Stimulated activated CD8-positive, alpha-beta memory T cell treated with anti-CD3 and anti-CD28 coated beads, Interleukin-7, amount 100 ng/mL, for 1 hour (primary cell): Measurements from ENCODE around the gene KAZALD1.

Experiments used
- DNase-seq, 2 donors: peaks; one replicate each; pipeline ENCODE4 v3.0.0-alpha.2; 2020; ENCODE audit warnings: low read depth in 2 of 2

Gene KAZALD1

GRCh38 chr10:101047961-101048892 is 13.6 kb upstream of the KAZALD1 start:
- no peak for DNase-seq

GRCh38 chr10:101050208-101051069 is 11.3 kb upstream of the KAZALD1 start:
- peak; percentile 53 to 66 for DNase-seq

DNA sequence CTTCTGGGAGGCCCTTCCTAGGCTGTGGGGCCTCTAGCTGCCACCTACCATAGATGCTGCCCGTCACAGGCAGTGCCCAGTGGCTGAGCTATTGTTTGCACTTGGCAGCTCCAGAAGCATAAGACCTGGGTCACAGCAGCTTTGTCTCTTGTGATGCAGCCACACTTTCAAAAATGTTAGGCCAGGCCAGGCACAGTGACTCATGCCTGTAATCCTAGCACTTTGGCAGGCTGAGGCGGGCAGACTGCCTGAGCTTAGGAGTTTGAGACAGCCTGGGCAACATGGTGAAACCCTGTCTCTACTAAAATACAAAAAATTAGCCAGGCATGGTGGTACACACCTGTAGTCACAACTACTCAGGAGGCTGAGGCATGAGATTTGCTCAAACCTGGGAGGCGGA is 9.5 kb upstream of the KAZALD1 start:
- no peak for DNase-seq

- DNase-seq, result no peak
These were observed 8.3 kb upstream of the KAZALD1 start for GRCh38 chr10:101053516-101053915.

DNA sequence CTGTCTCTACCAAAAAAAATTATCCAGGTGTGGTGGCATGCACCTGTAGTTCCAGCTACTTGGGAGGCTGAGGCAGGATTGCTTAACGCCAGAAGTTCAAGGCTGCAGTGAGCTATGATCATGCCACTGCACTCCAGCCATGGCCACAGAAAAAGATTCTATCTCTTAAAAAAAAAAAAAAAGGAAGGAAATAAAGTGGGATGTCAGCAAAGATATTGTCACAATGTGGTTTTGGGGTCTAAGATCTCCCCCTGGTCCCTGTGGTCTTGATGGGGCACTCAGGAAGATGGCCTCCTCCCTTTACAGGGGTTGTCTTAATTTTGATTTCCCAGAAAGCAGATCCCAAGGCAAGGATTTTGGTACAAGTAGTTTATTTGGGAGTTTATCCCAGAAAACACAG is 7.4 kb upstream of the KAZALD1 start:
- no peak for DNase-seq

GRCh38 chr10:101054876-101055275 is 6.9 kb upstream of the KAZALD1 start:
- DNase-seq, result no peak

GRCh38 chr10:101055411-101055810 is 6.4 kb upstream of the KAZALD1 start:
- DNase-seq, result no peak

DNA sequence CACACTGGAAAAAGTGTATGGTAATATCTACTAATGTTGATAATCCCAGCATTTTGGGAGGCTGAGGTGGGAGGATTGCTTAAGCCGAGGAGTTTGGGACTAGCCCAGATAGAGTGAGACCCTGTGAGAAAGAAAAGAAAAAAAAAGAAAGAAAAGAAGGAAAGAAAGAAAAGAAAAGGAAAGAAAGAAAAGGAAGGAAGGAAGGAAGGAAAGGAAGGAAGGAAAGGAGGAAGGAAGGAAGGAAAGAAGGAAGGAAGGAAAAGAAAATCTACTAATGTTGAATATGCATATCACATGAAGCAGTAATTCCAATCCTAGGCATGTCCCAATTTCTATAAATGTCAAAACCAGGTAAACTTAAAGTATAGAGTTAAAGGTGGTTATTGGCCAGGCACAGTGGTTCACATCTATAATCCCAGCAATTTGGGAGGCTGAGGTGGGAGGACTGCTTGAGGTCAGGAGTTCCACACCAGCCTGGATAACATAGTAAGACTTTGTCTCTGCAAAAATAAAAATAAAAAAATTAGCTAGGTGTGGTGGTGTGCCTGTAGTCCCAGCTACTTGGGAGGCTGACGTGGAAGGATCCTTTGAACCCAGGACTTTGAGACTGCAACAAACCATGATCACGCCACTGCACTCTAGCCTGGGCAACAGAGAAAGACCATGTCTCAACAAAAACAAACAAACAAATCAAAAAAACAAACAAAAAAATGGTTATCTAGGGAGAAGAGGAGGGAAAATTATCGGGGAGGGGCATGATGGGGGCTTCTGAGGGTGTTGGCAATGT is 5.2 kb upstream of the KAZALD1 start:
- DNase-seq, result no peak

GRCh38 chr10:101060036-101060950 is 1.5 kb upstream of the KAZALD1 start:
- DNase-seq, result peak; percentile 81 to 86

DNA sequence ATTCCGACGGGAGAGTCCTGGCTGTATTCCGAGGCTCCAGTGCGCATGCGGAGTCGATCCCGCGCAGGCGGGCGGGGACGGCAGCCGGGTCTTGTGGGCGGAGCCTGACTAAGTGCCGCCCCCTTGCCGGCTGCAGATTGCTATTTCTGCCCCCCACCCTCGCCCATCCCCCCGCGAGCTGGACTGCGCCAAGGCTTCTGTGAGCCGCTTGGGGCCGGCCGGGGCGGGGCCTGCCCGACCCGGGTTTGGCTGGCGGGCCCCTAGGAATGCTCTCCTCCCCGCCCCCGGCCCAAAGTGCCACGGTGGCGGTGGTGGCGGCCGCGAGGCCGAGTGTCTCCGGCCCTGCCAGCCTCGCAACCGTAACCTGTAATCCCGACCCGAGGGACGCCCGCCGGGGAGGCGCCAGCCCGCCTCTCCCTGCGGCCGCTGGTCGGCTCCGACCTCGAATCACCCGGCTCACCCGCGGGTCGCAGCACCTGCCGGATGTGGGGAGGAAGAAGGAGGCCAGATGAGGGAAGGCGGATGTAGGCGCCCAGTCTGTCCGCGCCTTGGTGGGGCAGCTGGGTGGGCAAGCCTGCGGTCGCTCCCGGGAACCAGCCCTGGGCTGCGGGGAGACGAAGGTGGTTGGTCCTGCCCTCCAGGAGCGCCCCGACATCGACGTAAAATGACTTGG is 702 bp upstream of the KAZALD1 start:
- peak; percentile 69 to 79 for DNase-seq

DNA sequence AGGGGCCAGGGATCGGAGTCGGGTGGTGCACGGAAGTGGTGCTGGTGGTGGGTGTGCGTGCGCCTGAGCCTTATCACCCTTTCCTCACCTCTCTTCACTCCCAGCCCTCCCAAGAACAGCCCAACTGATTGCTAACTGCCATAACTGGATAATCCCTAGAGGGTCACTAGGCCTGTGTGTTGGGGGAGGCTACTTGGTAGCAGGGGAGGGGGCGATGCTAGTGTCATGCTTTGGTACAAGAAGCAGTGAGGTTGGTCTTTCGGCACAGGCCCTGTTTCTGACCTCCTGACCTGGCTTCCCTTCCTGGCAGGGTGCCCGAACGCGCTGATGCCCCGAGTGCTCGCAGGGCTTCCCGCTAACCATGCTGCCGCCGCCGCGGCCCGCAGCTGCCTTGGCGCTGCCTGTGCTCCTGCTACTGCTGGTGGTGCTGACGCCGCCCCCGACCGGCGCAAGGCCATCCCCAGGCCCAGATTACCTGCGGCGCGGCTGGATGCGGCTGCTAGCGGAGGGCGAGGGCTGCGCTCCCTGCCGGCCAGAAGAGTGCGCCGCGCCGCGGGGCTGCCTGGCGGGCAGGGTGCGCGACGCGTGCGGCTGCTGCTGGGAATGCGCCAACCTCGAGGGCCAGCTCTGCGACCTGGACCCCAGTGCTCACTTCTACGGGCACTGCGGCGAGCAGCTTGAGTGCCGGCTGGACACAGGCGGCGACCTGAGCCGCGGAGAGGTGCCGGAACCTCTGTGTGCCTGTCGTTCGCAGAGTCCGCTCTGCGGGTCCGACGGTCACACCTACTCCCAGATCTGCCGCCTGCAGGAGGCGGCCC is 652 bp downstream of the KAZALD1 start:
- DNase-seq, result no peak

- no peak for DNase-seq
These were observed 1.3 kb downstream of the KAZALD1 start for GRCh38 chr10:101063050-101063525.

DNA sequence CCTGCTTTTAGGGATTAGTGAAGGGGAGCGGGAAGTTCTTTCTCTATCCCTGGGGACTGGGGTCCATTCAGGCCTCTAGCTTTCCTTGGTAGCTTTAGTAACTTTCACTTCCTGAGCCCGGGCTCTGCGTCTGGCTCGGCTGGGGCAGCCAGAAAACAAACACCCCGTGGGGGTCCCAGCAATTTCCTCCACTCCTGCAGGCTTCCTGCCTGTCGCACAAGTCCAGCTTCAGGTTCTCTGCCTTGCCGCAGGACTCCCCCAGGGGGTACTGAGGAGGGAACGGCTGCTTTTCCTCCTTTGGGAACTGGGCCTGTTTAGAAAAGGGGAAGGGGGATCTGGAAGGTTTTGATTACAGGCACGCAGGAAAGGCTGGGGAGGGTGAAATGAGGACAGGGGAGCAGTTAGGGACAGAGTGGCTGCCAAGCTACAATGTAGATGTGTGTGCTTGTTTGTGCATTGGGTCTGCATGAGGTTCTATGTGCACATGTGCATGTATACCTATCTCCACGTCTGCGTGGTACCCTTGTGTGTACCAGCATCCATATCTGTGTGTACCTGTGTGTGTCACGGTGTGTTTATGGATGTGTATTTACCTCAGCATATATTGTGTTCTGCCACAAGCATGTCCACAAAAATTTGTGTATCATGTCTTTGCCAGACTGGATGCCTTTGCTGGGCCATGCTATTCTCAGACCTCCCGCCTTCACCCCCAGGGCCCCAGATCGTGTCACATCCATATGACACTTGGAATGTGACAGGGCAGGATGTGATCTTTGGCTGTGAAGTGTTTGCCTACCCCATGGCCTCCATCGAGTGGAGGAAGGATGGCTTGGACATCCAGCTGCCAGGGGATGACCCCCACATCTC is 2.0 kb downstream of the KAZALD1 start:
- DNase-seq, result no peak

DNA sequence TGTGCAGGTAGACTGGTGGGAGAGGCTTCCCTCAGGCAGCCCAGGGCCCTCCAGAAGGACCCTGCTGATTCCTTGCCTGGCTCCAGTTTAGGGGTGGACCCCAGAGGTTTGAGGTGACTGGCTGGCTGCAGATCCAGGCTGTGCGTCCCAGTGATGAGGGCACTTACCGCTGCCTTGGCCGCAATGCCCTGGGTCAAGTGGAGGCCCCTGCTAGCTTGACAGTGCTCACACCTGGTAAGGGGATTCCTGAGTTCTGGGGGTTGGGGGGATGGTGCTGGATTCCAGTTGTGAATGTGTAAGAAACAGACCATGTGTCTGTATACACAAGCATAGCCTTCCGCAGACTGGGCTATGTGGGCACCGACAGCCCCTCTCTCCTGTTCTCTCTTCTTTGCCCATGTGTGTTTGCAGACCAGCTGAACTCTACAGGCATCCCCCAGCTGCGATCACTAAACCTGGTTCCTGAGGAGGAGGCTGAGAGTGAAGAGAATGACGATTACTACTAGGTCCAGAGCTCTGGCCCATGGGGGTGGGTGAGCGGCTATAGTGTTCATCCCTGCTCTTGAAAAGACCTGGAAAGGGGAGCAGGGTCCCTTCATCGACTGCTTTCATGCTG is 2.7 kb downstream of the KAZALD1 start:
- no peak for DNase-seq

DNA sequence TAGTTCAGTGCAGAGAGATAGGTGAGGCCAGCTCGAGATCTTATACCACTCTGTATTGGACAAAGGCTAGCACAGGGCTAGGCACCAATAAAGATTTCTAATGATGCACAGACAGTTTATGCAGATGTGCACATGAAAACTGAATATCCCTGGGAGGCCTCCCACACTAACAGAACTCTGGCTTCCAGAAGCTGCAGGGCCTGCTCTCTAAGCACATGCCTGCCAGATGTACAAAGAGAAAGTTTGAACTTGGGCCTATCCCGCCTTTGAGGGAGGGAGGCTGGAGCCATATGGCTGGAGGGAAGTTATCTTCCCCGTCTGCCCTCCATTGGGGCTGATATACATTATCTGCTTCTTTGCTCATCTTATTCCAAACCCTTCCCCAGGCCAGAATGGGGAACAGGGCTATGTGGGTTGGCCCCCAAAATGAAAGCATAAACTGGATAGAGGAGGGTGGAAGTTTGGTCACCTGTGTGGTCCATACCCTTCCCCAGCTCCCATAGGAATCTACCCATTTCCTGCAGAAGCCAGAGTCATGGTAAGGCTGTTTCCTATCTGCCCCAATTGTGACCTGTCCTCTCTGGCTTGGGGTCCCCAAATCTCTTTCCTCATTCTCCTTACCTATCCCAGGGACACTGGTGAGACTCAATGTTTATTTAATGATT is 3.8 kb downstream of the KAZALD1 start:
- no peak for DNase-seq

- no peak for DNase-seq
These were observed 4.5 kb downstream of the KAZALD1 start for GRCh38 chr10:101066146-101066895.
